Activated T-cell treated with anti-CD3 and anti-CD28 coated beads, Interleukin-2, amount 50 U/mL, for 24 hours (primary cell): ENCODE data around the gene HIVEP3.
"Not testable (repeated sequence)": the region's sequence is repeated elsewhere in the genome, so short reads cannot be mapped to it uniquely, and the experiment has no call there.

ENCODE experiments used
- DNase-seq: peaks from one replicate; pipeline ENCODE4 v3.0.0-alpha.2; 2020
- H3K27ac Mint-ChIP-seq: 2 replicates; pipeline ENCODE4 v1.8.0; 2020; ENCODE audit warnings: mild to moderate bottlenecking, mixed read lengths
- H3K27me3 Mint-ChIP-seq: 2 replicates; pipeline ENCODE4 v1.8.0; 2020; ENCODE audit warnings: mixed read lengths
- H3K36me3 Mint-ChIP-seq: 2 replicates; pipeline ENCODE4 v1.8.0; 2020; ENCODE audit warnings: low read depth, mixed read lengths
- H3K4me1 Mint-ChIP-seq: 2 replicates; pipeline ENCODE4 v1.8.0; 2020; ENCODE audit warnings: low read depth, mixed read lengths
- H3K4me3 Mint-ChIP-seq: 2 replicates; pipeline ENCODE4 v1.8.0; 2020; ENCODE audit warnings: mild to moderate bottlenecking, moderate library complexity, mixed read lengths
- H3K9me3 Mint-ChIP-seq: 2 replicates; pipeline ENCODE4 v1.8.0; 2020; ENCODE audit warnings: mixed read lengths

The HIVEP3 gene

DNA sequence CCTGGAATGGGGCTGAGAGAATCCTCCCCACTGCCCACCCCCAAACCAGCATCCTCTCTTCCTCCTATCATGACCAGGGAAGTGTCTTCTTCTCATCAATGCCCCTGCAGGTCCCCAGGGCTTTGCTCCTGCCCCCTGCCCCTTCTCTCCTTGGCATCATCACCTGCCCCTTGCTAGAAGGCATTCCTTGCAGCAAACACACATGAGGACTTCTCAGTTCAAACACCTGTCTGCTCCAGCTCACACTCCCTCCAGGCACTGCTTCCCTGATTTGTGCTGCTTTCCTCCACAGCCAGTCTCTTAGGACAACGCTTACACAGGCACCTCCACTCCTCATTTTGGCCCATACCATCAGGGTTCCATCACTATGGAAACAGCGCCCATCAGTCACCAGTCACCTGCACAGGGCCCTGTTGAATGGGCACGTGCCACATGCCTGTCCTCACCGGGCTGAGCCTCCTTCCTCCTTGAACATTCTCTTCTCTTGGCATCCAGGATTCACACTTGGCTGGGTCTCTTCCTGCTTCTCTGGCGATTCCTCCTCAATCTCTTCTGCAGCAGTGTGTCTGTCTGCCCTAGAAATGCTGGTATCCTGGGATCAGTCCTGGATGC is 352.3 kb downstream of the HIVEP3 start:
- peak overlapping the region; percentile 77 for H3K27ac Mint-ChIP-seq
- no peaks in the 10 kb centered on the region for H3K27me3 Mint-ChIP-seq
- H3K36me3 Mint-ChIP-seq: peaks cover 95% of the 10 kb centered on the region
- H3K9me3 Mint-ChIP-seq: no peaks in the 10 kb centered on the region
- H3K4me1 Mint-ChIP-seq: peaks cover 32% of the 10 kb centered on the region
- H3K4me3 Mint-ChIP-seq: no peak overlapping the region
- peak; percentile 16 for DNase-seq

DNA sequence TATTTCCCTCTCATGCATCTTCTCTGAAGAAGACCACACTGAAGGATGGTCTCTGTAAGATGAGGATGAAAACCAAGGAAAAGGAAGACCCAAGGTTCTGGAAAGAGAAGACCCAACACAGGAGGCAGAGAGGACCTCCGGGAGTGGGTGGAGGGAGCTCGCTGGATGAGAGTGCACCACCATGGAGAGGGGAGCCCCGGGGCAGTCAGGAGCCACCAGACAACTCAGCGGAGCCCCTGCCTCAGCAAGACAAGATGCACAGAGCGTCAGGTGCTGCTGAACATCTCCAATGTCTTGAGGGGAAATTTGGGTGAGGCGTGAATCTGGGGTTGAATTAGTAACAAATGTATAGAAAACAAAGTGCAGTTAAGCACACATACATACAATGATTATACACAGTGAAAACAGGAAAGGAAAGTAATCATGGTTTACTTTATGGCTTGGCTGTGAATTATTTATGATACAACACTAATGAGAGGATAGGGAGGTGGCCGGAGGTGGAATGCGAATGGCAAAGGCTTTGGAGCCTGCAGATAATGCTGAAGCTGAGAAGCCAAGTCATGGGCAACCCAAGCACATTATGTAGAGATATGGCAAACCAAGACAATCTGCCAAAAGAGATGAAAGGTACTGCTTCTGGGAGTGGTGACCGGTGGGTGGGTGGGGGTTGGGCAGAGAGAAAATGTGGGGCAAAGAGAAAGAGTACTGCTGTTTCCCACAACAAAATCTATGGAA is 353.8 kb downstream of the HIVEP3 start:
- Mint-ChIP-seq H3K36me3 (peaks cover 95% of the 10 kb centered on the region), H3K4me3 (no peak overlapping the region), H3K4me1 (peaks cover 21% of the 10 kb centered on the region), H3K27ac (peak overlapping the region; percentile 7), H3K27me3 (no peaks in the 10 kb centered on the region), H3K9me3 (no peaks in the 10 kb centered on the region)
- peak; percentile 20 for DNase-seq

DNA sequence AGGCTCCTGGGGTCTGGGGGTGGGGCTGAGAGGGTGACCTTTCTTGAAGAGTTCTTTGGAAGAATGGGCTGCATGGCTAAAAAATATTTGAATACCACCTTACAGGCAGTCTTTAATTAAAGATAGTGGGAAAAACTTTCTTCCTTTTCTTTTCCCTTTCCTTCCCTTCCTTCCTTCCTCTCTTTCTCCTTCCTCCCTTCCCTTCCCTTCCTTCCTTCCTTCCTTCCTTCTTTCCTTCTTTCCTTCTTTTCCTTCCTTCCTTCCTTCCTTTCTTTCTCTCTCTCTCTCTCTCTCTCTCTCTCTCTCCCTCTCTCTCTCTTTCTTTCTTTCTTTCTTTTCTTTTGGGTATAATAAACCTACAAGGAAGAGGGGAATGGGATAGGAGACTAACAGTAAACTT is 356.4 kb downstream of the HIVEP3 start:
- Mint-ChIP-seq H3K36me3 (peaks cover 96% of the 10 kb centered on the region), H3K27ac (no peak overlapping the region), H3K9me3 (no peaks in the 10 kb centered on the region), H3K27me3 (no peaks in the 10 kb centered on the region), H3K4me1 (peaks cover 21% of the 10 kb centered on the region), H3K4me3 (no peak overlapping the region)
- no peak for DNase-seq

DNA sequence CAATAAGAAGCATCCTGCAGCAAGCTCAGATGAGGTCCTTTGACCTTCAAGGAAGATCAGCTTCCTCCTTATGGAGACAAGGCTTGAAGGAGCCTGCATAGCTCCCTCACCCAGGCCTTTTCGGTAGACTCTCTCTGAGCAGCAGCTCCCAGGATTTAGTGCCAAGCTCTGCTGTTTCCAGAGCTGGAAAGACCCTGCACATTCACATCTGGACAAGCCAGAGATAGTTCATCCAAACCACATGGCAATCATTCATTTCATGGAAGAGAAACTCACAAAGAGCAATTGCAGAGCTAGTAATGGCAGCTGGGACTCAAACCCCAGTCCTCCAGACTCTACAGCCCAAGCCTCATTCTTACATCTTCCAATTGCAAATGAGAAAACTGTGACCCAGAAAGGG is 357.8 kb downstream of the HIVEP3 start:
- Mint-ChIP-seq H3K27me3 (no peaks in the 10 kb centered on the region), H3K36me3 (peaks cover 96% of the 10 kb centered on the region), H3K4me1 (peaks cover 18% of the 10 kb centered on the region), H3K27ac (peak overlapping the region; percentile 15), H3K4me3 (no peak overlapping the region), H3K9me3 (peaks cover 7% of the 10 kb centered on the region)
- no peak for DNase-seq

DNA sequence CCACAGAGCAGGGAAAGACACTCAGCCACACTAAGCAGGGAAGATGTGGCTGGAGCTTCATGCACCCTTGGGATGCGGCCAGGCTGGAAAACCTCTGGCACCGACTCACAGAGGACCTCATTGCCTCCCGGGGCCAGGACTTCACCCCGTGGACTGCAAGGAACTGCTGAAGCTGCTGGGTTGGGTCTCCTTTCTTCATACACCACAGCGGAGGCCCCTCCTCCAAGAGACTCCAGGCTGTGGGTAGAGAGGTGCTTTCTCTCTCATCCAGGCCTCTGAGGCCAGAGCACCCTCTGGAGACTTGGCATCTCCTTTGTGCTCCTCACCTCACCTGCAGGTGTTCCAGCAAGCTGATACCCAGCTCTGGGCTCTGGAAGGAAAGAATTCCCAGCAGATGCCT is 358.2 kb downstream of the HIVEP3 start:
- Mint-ChIP-seq H3K27me3 (no peaks in the 10 kb centered on the region), H3K4me1 (peaks cover 15% of the 10 kb centered on the region), H3K27ac (no peak overlapping the region), H3K36me3 (peaks cover 96% of the 10 kb centered on the region), H3K9me3 (peaks cover 11% of the 10 kb centered on the region), H3K4me3 (no peak overlapping the region)
- peak; percentile 24 for DNase-seq

DNA sequence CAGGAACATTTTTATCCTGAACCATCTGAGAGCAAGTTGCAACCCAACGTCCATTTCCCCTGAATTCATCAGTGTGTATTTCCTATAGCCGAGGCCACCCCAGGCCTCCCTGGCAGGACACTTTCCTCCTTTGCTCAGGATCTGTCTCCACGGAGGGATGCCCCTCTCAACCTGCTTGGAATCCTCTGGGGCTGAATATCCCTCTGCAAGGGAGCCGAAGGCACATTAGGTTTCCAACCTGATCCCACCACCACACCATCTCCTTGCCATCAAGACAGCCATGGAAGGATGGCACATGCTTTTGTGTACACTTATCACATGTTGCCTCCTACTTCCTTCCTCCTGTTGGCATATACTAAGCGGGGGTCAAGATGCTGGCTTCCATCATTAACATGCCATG is 359.4 kb downstream of the HIVEP3 start:
- Mint-ChIP-seq H3K36me3 (peaks cover 96% of the 10 kb centered on the region), H3K4me3 (no peak overlapping the region), H3K27ac (no peak overlapping the region), H3K9me3 (peaks cover 13% of the 10 kb centered on the region), H3K27me3 (no peaks in the 10 kb centered on the region), H3K4me1 (peaks cover 7% of the 10 kb centered on the region)
- DNase-seq: peak; percentile 18

DNA sequence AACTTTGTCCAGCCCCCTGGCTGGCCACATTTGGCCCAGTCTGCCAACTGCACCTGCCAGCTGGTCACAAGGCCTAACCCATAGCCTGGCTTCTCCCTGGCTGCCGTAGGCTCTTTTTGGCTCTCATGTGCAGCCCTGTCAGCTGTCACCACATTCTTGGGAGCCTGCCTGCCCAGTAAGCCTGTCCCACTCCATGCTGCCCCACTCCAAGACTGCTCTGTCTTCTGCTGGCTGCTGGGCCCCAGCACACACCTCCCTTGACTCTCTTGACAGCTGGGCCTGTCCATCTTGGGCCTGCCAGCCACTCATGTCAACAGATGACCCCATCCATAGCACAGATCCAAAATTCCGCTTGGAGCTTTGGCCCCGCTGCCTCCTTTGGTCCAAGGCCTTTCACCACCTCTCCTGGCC is 360.0 kb downstream of the HIVEP3 start:
- Mint-ChIP-seq H3K4me3 (no peak overlapping the region), H3K9me3 (peaks cover 18% of the 10 kb centered on the region), H3K36me3 (peaks cover 96% of the 10 kb centered on the region), H3K27me3 (no peaks in the 10 kb centered on the region), H3K4me1 (peaks cover 3% of the 10 kb centered on the region), H3K27ac (peak overlapping the region; percentile 13)
- no peak for DNase-seq

DNA sequence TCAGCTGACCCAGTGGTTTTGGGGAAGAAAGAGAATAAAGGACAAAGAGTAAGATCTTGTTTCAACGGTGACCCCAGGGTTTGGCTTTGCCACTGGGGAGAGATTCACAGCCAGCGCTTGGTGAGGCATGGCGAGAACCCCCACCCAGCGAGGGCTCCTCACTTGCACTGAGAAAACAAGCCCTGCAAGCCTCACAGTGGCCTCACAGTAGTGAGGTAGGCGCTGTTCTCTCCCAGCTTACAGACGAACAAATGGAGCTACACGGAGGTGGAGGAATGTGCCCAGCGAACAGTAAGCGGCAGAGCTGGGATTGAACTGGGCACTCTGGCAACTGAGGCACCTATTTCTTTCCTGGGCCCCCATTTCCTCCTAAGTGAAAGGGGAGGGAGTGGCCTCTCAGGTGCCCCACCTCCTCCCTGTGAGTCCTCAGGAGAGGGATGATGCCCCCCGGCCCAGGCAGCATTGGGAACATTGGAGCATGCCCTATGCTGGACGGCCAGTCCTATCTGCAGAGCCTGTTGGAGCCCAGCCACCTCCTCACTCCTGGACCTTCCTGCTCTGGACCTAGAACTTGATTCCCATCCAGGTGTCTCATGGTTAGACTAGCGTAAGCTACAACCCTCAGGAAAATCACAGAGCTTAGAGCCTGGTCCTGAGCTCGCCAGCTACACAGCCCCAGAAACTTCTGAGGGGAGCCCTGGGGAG is 360.8 kb downstream of the HIVEP3 start:
- peak; percentile 30 for DNase-seq
- H3K4me3 Mint-ChIP-seq: no peak overlapping the region
- peaks cover 98% of the 10 kb centered on the region for H3K36me3 Mint-ChIP-seq
- no peaks in the 10 kb centered on the region for H3K27me3 Mint-ChIP-seq
- H3K4me1 Mint-ChIP-seq: no peaks in the 10 kb centered on the region
- H3K27ac Mint-ChIP-seq: peak overlapping the region; percentile 22
- H3K9me3 Mint-ChIP-seq: peaks cover 21% of the 10 kb centered on the region

DNA sequence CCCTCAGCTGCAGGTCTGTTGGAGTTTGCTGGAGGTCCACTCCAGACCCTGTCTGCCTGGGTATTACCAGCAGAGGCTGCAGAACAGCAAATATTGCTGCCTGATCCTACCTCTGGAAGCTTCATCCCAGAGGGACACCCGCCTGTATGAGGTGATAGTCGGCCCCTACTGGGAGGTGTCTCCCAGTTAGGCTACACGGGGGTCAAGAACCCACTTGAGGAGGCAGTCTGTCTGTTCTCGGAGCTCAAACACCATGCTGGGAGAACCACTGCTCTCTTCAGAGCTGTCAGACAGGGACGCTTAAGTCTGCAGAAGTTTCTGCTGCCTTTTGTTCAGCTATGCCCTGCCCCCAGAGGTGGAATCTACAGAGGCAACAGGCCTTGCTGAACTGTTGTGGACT is 364.0 kb downstream of the HIVEP3 start:
- H3K27me3 Mint-ChIP-seq, H3K27ac Mint-ChIP-seq, H3K4me3 Mint-ChIP-seq, H3K4me1 Mint-ChIP-seq: not testable (repeated sequence)
- DNase-seq: peak; percentile 28
- H3K9me3 Mint-ChIP-seq: peaks cover 32% of the 10 kb centered on the region
- H3K36me3 Mint-ChIP-seq: peaks cover 90% of the 10 kb centered on the region

DNA sequence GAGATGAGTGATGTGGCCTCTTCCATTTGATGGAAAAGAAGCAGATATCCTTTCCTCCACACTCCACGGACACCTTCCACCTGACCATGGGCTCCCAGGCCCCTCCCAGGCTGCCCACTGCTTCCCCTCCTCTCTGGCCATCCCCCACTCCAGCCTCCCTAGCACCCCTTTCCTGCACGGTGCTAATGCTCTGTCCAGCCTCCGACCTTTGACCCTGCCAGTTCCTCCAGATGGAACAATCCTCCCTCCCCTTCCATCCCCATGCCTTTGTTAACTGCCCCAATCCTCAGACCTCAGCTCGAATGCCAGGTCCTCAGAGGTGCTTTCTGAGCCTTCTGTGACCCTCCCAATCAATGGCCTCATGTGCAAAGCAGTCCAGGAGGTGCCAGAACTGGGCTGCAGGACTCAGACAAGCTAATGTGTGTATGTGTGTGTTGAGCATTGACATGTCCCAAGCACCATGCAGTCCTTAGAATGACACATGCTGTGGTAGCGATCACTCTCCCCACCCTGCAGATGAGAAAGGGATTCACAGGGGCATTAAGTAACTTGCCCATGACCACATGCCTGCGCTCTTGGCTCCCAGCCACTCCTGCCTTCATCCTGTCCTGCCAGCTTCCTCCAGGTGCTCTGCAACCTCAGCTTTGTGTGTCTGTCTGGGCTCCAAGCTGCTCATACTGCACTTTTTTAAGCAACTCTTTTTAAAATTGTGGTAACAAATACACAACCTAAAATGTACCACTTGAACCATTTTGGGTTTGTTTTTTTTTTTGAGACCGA is 370.8 kb downstream of the HIVEP3 start:
- Mint-ChIP-seq H3K27me3 (no peaks in the 10 kb centered on the region), H3K27ac (peak overlapping the region; percentile 45), H3K4me1 (peaks cover 1% of the 10 kb centered on the region), H3K9me3 (peaks cover 12% of the 10 kb centered on the region), H3K36me3 (peaks cover 71% of the 10 kb centered on the region), H3K4me3 (no peak overlapping the region)
- peak; percentile 31 for DNase-seq

DNA sequence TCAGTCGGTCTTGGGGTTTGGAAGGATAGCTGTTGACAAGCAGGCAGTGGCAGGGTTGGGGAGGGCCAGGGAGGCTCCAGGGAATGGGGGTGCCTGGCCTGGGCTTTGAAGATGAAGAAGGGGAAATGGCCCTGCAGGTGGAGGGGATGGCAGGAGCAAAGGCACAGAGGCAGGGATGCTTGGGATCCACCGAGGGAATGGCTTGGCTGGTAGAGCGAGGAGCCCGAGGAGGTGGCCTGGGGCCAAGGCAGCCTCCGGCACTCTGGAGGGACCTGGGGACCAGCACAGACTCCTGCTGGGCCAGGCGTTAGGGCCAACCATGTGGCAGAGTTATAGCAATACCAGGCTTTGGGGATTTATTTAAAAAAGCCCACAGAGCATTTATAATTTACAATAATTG is 371.4 kb downstream of the HIVEP3 start:
- H3K27me3 Mint-ChIP-seq: no peaks in the 10 kb centered on the region
- peaks cover 72% of the 10 kb centered on the region for H3K36me3 Mint-ChIP-seq
- peaks cover 3% of the 10 kb centered on the region for H3K4me1 Mint-ChIP-seq
- peak; percentile 36 for DNase-seq
- H3K4me3 Mint-ChIP-seq: no peak overlapping the region
- peak overlapping the region; percentile 57 for H3K27ac Mint-ChIP-seq
- H3K9me3 Mint-ChIP-seq: peaks cover 7% of the 10 kb centered on the region

DNA sequence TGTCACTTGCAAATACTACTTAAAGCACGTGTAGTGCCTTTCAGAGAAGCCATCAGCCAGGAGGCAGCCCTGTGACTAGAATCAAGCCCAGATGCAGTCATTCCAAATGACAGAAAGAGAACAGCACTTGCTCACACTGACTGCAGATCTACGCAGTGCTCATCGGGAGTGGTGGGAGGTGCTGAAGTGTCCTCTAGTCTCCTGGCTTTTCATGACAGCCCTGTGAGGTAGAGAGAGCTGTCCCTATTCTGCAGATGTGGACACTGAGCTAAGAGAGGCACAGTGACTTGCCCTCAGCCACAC is 371.9 kb downstream of the HIVEP3 start:
- H3K9me3 Mint-ChIP-seq: peaks cover 5% of the 10 kb centered on the region

DNA sequence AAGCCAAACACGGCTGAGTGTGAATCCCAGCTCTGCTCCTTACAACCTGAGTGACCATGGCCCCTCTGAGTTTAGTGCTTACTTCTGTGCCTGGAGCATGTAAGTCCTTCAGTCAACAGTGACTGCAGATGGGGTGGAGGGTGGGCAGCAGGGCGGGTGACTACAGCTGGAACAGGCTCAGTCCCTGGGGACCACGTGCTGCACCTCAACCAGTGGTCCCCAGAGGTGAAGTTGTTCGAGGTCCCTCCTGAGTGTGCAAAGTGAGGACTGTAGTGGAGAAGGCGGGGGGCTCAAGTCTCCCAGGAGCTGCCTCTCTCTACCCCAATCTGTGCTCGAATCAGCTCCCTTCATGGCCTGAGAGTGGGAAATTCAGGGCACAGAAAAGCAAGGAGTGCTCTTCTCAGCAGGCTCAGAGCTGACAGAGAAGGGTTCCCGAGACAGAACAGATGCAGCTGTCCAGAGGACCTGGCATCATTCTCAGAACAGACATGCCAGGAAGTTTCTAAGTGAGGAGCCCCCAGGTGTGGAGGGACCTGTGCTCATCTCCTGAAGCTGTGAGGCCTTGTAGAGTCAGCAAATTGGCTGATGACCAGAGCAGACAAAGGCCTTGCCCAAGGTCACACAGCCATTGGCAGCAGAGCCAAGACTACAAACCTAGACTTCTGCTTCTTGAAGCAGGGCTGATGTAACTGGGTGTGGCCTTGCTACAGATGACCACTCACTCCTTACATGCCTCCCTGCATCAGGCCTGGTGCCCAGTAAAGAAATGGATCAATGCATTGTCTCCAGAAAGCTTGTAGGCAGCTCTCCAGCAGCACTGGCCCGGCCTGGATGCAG is 372.5 kb downstream of the HIVEP3 start:
- H3K27me3 Mint-ChIP-seq: no peaks in the 10 kb centered on the region
- H3K4me3 Mint-ChIP-seq: no peak overlapping the region
- peaks cover 76% of the 10 kb centered on the region for H3K36me3 Mint-ChIP-seq
- peaks cover 3% of the 10 kb centered on the region for H3K9me3 Mint-ChIP-seq
- peak; percentile 34 for DNase-seq
- H3K27ac Mint-ChIP-seq: peak overlapping the region; percentile 57
- H3K4me1 Mint-ChIP-seq: peaks cover 6% of the 10 kb centered on the region

More for the DNA sequence above, 371.9 kb downstream of the HIVEP3 start:
- Mint-ChIP-seq H3K4me1 (peaks cover 4% of the 10 kb centered on the region), H3K27ac (peak overlapping the region; percentile 57), H3K36me3 (peaks cover 76% of the 10 kb centered on the region), H3K4me3 (no peak overlapping the region), H3K27me3 (no peaks in the 10 kb centered on the region)
- DNase-seq: peak; percentile 34
